PC-3 (cell line): ENCODE data around the gene CCDC167.

ENCODE experiments used
- CTCF ChIP-seq: fragments of 300-600 bp; sonication (generic); conservative IDR thresholded peaks from 2 replicates; pipeline ENCODE4 v1.5.1; 2017; ENCODE audit warnings: antibody characterized with exemption, low read depth, mild to moderate bottlenecking, low read length
- EZH2 ChIP-seq: fragments of 300-600 bp; sonication (generic); IDR thresholded peaks from one replicate; pipeline ENCODE4 v1.6.1; 2017; ENCODE audit warnings: antibody characterized with exemption, mild to moderate bottlenecking, low read length; ENCODE audit not compliant: unreplicated experiment

GRCh38 chr6:37544530-37544929 is 44.8 kb upstream of the CCDC167 start:
- no peak for TF ChIP-seq EZH2
- no peak for TF ChIP-seq CTCF
